ENCODE measurements around the gene ARHGEF39.
A peak's percentile ranks its signal among the peaks of the same experiment; 100 is the strongest.

The ARHGEF39 gene

DNA sequence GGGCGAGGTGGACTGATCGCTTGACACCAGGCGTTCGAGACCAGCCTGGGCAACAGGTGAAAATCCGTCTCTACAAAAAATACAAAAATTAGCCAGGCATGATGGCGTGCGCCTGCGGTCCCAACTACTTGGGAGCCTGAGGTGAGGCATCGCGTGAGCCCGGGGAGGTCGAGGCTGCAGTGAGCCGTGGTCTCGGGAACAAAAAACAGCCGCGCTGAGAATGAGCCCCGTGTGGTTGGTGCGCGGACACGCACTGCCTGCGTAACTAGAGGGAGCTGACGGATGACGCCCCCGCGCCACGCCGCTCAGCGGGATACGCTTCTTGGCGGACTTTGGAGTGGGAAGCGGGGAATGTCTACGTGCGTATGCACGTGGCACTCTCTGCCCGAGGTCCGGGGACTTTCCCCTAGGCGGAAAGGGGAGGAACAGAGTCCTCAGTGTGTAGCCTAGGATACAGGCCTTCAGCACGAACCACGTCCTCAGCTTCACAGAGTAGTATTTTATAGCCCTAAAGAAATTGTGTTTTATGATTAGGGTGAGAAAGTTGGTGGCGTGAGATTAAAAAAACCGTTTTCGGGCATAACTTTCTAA, 7.4 kb downstream of the ARHGEF39 start, which contains the start of gene RMRP:
Gene RMRP, minus strand, starts transcription at position 474 of the 591 bp plus-strand sequence.
- POLR2A ChIA-PET = interaction anchor here (0.6 to 3.5 kb wide), 11 partner anchors 11 to 168 kb away, joined by 3 to 39 read pairs (median 6); partner anchors contain the start of genes CREB3, RUSC2, TLN1 and TPM2

DNA sequence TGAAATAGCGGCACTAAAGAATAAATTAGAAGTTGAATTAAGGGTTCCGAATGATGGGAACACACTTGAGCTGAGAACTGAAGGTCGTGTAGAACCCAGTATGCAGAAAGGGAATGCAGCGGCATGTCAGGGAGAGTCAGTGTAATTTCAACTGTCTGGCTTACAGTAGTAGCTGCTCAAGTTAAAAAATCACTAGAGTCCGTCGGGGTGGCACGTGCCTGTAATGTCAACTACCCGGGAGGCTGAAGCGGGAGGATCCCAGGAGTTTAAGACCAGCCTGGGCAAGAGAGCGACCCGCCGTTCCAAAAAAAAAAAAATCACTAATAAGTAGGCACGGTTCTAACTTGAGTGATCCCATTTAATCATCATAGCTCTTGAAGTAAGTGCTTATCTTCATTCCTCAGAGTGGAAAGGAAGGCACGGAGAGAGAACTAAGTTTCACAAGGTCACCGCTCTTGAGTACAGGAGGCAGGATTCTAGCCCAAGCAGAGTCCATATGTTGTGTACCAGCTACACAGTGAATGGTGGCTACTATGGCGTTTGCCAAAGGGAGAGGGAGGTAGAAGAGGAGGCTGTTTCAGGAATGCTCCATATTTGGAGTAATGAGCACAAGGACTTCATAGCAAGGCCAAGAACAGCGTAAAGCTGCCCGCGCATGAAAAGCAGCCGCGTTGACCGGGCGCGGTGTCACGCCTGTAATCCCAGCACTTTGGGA, 8.0 kb downstream of the ARHGEF39 start:
- TF ChIP-seq, protein P1, sequence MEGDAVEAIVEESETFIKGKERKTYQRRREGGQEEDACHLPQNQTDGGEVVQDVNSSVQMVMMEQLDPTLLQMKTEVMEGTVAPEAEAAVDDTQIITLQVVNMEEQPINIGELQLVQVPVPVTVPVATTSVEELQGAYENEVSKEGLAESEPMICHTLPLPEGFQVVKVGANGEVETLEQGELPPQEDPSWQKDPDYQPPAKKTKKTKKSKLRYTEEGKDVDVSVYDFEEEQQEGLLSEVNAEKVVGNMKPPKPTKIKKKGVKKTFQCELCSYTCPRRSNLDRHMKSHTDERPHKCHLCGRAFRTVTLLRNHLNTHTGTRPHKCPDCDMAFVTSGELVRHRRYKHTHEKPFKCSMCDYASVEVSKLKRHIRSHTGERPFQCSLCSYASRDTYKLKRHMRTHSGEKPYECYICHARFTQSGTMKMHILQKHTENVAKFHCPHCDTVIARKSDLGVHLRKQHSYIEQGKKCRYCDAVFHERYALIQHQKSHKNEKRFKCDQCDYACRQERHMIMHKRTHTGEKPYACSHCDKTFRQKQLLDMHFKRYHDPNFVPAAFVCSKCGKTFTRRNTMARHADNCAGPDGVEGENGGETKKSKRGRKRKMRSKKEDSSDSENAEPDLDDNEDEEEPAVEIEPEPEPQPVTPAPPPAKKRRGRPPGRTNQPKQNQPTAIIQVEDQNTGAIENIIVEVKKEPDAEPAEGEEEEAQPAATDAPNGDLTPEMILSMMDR (IDR thresholded peaks at IDR 0.05; ENCODE audit: insufficient read depth, low read length, missing control alignments) = no peak
- CTCF ChIA-PET = interaction anchor here (1.1 to 11.9 kb wide), 16 partner anchors 11 to 179 kb away, joined by 3 to 148 read pairs (median 4); partner anchors contain the start of genes CREB3, HINT2, TLN1 and TPM2
- DNase-seq (ENCODE audit: low read depth, low spot score) = no peak
- POLR2A ChIA-PET = interaction anchor here (1.2 to 3.5 kb wide), 8 partner anchors 11 to 167 kb away, joined by 3 to 39 read pairs (median 6); partner anchors contain the start of genes CREB3, RUSC2, TLN1 and TPM2
- H3K4me3 ChIP-seq (ENCODE audit: low read depth, low read length) = peak overlapping the region; percentile 53

More for the DNA sequence above, 7.4 kb downstream of the ARHGEF39 start, which contains the start of gene RMRP:
- peak; percentile 99 for DNase-seq (ENCODE audit: low read depth, low spot score)
- H3K4me3 ChIP-seq (ENCODE audit: low read depth, low read length) = peak within 1 kb of the TSS; percentile 97
- CTCF ChIA-PET = interaction anchor here (0.5 to 11.9 kb wide), 23 partner anchors 9 to 157 kb away, joined by 3 to 148 read pairs (median 4); partner anchors contain the start of genes HINT2 and TPM2
- TF ChIP-seq, protein P1 (IDR thresholded peaks at IDR 0.05; ENCODE audit: insufficient read depth, low read length, missing control alignments) = peak; percentile 42

DNA sequence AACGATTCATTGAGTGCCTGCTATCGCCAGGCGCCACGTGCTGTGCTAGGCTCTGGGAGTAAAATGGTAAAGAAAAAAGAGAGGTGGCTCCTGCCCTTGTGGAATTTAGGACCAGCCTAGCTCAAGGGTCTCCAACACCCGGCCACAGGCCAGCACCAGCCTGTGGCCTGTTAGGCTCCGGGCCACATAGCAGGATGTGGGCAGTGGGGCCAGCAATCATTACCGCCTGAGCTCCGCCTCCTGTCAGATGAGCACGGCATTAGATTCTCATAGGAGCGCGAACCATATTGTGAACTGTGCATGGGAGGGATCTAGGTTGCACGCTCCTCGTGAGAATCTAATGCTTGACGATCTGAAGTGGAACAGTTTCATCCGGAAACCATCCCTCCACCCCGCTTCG, 8.6 kb downstream of the ARHGEF39 start:
- CTCF ChIA-PET = interaction anchor here (1.1 to 11.9 kb wide), 13 partner anchors 8 to 178 kb away, joined by 3 to 148 read pairs (median 4); partner anchors contain the start of genes ARHGEF39, CREB3, HINT2 and TLN1
- POLR2A ChIA-PET = interaction anchor here (3.5 kb wide), 1 partner anchor 33 kb away, joined by 39 read pairs; the partner anchor contains the start of gene TPM2
- H3K4me3 ChIP-seq (ENCODE audit: low read depth, low read length) = no peak overlapping the region
- DNase-seq (ENCODE audit: low read depth, low spot score) = no peak
- TF ChIP-seq, protein P1 (IDR thresholded peaks at IDR 0.05; ENCODE audit: insufficient read depth, low read length, missing control alignments) = no peak

DNA sequence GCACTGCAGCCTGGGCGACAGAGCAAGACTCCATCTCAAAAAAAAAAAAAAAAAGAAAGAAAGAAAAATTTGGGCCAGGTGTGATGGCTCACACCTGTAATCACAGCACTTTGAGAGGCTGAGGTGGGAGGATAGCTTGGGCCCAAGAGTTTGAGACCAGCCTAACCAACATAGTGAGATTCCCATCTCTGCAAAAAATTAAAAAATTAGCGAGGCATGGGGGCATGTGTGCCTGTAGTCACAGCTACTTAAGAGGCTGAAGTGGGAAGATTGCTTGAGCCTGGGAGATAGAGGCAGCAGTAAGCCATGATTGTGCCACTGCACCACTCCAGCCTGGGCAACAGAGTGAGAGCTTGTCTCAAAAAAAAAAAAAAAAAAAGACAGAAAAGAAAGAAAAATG, 11.4 kb downstream of the ARHGEF39 start:
- TF ChIP-seq, protein P1 (IDR thresholded peaks at IDR 0.05; ENCODE audit: insufficient read depth, low read length, missing control alignments) = no peak
- H3K4me3 ChIP-seq (ENCODE audit: low read depth, low read length) = no peak overlapping the region
- no peak for DNase-seq (ENCODE audit: low read depth, low spot score)
- ChIA-PET CTCF (interaction anchor here (0.7 kb wide), 1 partner anchor 868 kb away, joined by 5 read pairs; no protein-coding TSS in a partner anchor), POLR2A (no interaction called here)

DNA sequence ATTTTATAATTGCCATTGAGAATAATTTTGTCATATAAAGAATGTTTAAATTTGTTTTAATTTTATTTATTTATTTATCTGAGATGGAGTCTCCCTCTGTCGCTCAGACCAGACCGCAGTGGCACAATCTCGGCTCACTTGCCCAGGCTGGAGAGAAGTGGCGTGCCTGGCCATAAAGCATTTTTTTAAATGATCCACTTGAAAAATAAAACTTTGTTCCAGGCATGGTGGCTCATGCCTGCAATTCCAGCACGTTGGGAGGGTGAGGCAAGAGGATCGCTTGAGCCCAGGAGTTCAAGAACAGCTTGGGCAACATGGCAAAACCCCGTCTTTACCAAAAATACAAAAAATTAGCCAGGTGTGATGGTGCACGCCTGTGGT, 12.2 kb downstream of the ARHGEF39 start:
- ChIA-PET CTCF (no interaction called here), POLR2A (no interaction called here)
- DNase-seq (ENCODE audit: low read depth, low spot score) = no peak
- TF ChIP-seq, protein P1 (IDR thresholded peaks at IDR 0.05; ENCODE audit: insufficient read depth, low read length, missing control alignments) = no peak
- H3K4me3 ChIP-seq (ENCODE audit: low read depth, low read length) = no peak overlapping the region

Data from AG04449 (cell line).